DND-41 (cell line): ENCODE data around the gene ADORA2B.
"Not testable (repeated sequence)": the region's sequence is repeated elsewhere in the genome, so short reads cannot be mapped to it uniquely, and the experiment has no call there.

Source experiments
- EZH2 ChIP-seq: IDR thresholded peaks from 3 replicates; pipeline ENCODE4 v1.6.1; 2012; ENCODE audit warnings: borderline replicate concordance, low read depth, mild to moderate bottlenecking, moderate library complexity, low read length, inconsistent platforms; ENCODE audit not compliant: severe bottlenecking
- TF ChIP-seq, protein P1 (sequence below): IDR thresholded peaks from 2 replicates; pipeline ENCODE4 v1.5.1; 2012; ENCODE audit warnings: borderline replicate concordance, low read length, moderate library complexity, mild to moderate bottlenecking; ENCODE audit not compliant: poor library complexity, severe bottlenecking; ENCODE audit errors: extremely low read depth

DNA sequence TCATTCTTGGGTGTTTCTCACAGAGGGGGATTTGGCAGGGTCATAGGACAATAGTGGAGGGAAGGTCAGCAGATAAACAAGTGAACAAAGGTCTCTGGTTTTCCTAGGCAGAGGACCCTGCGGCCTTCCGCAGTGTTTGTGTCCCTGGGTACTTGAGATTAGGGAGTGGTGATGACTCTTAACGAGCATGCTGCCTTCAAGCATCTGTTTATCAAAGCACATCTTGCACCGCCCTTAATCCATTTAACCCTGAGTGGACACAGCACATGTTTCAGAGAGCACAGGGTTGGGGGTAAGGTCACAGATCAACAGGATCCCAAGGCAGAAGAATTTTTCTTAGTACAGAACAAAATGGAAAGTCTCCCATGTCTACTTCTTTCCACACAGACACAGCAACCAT, 34.1 kb downstream of the ADORA2B start:
- TF ChIP-seq, protein P1, sequence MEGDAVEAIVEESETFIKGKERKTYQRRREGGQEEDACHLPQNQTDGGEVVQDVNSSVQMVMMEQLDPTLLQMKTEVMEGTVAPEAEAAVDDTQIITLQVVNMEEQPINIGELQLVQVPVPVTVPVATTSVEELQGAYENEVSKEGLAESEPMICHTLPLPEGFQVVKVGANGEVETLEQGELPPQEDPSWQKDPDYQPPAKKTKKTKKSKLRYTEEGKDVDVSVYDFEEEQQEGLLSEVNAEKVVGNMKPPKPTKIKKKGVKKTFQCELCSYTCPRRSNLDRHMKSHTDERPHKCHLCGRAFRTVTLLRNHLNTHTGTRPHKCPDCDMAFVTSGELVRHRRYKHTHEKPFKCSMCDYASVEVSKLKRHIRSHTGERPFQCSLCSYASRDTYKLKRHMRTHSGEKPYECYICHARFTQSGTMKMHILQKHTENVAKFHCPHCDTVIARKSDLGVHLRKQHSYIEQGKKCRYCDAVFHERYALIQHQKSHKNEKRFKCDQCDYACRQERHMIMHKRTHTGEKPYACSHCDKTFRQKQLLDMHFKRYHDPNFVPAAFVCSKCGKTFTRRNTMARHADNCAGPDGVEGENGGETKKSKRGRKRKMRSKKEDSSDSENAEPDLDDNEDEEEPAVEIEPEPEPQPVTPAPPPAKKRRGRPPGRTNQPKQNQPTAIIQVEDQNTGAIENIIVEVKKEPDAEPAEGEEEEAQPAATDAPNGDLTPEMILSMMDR: not testable (repeated sequence)
- TF ChIP-seq EZH2: not testable (repeated sequence)
